ENCODE measurements around the gene PALS1. TPM values are rescaled to one million over a fixed set of nuclear protein-coding genes. Genes with fewer than 3 reads are reported as not detected.

The PALS1 gene
- total and polyA plus RNA-seq, 7 experiments from 2014 or later: 2.0 to 23.6 (median 11.6) TPM

- no peak overlapping the region for H3K4me3 Mint-ChIP-seq
- H3K4me1 Mint-ChIP-seq: peaks cover 2 to 46% (median 23%) of the 10 kb centered on the region in 7 donors
- no peak overlapping the region for H3K27ac Mint-ChIP-seq
- ChIA-PET POLR2A (no interaction called here), CTCF (no interaction called here)
- no peaks in the 10 kb centered on the region for H3K27me3 Mint-ChIP-seq
- Histone ChIP-seq H3K9me3 (ENCODE audit: control insufficient read depth in 2 of 3, low read length in 3 of 3) (no peaks in the 10 kb centered on the region), H3K27me3 (ENCODE audit: control insufficient read depth in 2 of 2, insufficient read depth in 2 of 2, low read length in 2 of 2) (no peaks in the 10 kb centered on the region), H3K36me3 (ENCODE audit: control insufficient read depth in 2 of 3, insufficient read depth in 3 of 3, low read length in 3 of 3) (no peaks in the 10 kb centered on the region), H3K27ac (ENCODE audit: low read depth, low read length) (no peak overlapping the region), H3K4me1 (ENCODE audit: control insufficient read depth in 2 of 2, insufficient read depth in 2 of 2, low read length in 2 of 2) (no peaks in the 10 kb centered on the region), H3K4me3 (ENCODE audit: low read length) (no peak overlapping the region)
- peaks cover 0 to 8% (median 2%) of the 10 kb centered on the region in 5 donors for H3K36me3 Mint-ChIP-seq
- H3K9me3 Mint-ChIP-seq: no peaks in the 10 kb centered on the region
- ATAC-seq (no peak), DNase-seq (no peak)
- intact Hi-C loops (cut with micrococcal nuclease): no loop called here
Measured at GRCh38 chr14:67251573-67252226, 10.5 kb downstream of the PALS1 start.

DNA sequence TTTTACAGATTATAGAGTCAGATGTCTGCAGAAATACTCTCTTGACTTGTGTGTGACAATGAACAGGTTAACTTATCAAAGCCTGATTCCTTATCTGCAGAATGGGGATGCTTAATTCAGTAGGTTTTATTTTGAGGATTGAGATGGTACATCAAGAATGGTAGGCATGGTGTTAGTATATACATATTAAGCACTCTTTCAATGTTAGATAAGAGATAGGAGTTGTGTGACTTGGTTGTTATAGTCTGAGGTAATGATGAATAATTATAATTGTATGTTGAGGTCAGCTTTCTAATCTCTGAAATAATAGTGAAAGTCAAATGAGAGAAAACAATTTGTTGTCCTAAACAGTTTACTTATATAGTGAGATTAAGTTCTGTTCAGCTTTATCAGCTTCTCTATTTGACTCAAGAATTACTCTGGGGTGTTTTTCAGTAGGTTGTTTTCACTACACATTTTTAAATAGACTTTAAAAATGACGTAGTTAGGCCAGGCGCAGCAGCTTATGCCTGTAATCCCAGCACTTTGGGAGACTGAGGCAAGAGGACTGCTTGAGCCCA lies 11.9 kb downstream of the PALS1 start:
- POLR2A ChIA-PET: no interaction called here
- ATAC-seq: no peak

DNA sequence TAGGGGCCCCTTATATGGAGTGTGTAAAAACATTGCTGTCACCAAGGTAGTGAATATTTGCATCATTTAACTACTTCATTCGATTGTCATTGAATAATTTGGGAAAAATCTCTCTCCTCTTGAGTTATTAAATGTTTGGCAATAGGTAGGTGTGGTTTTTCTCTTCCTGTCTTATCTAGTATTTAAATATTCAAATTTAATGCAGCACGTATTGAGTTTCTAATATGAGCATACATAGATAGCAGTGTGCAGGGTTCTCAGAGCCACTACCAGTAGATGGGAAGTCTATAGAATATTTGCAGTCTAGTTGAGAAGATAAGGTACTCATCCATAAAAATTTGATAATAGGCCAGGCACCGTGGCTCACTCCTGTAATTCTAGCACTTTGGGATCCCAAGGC lies 16.7 kb downstream of the PALS1 start:
- Histone ChIP-seq H3K27ac (ENCODE audit: low read depth, low read length) (no peak overlapping the region), H3K36me3 (ENCODE audit: control insufficient read depth in 2 of 3, insufficient read depth in 3 of 3, low read length in 3 of 3) (no peaks in the 10 kb centered on the region), H3K4me1 (ENCODE audit: control insufficient read depth in 2 of 2, insufficient read depth in 2 of 2, low read length in 2 of 2) (no peaks in the 10 kb centered on the region), H3K4me3 (ENCODE audit: low read length) (no peak overlapping the region), H3K9me3 (ENCODE audit: control insufficient read depth in 2 of 3, low read length in 3 of 3) (no peaks in the 10 kb centered on the region), H3K27me3 (ENCODE audit: control insufficient read depth in 2 of 2, insufficient read depth in 2 of 2, low read length in 2 of 2) (no peaks in the 10 kb centered on the region)
- H3K27ac Mint-ChIP-seq: no peak overlapping the region
- no peak overlapping the region for H3K4me3 Mint-ChIP-seq
- intact Hi-C loops (cut with micrococcal nuclease): no loop called here
- CTCF ChIA-PET: interaction anchor here (0.8 kb wide), 1 partner anchor 35 kb away, joined by 3 read pairs; no protein-coding TSS in a partner anchor
- H3K36me3 Mint-ChIP-seq: peaks cover 0 to 12% (median 0%) of the 10 kb centered on the region in 5 donors
- H3K4me1 Mint-ChIP-seq: peaks cover 0 to 42% (median 25%) of the 10 kb centered on the region in 7 donors
- H3K9me3 Mint-ChIP-seq: no peaks in the 10 kb centered on the region
- ATAC-seq (no peak), DNase-seq (no peak)
- POLR2A ChIA-PET: no interaction called here
- no peaks in the 10 kb centered on the region for H3K27me3 Mint-ChIP-seq

More for the DNA sequence above, 11.9 kb downstream of the PALS1 start:
- Histone ChIP-seq H3K27me3 (ENCODE audit: control insufficient read depth in 2 of 2, insufficient read depth in 2 of 2, low read length in 2 of 2) (no peaks in the 10 kb centered on the region), H3K4me1 (ENCODE audit: control insufficient read depth in 2 of 2, insufficient read depth in 2 of 2, low read length in 2 of 2) (no peaks in the 10 kb centered on the region), H3K9me3 (ENCODE audit: control insufficient read depth in 2 of 3, low read length in 3 of 3) (no peaks in the 10 kb centered on the region), H3K27ac (ENCODE audit: low read depth, low read length) (no peak overlapping the region), H3K36me3 (ENCODE audit: control insufficient read depth in 2 of 3, insufficient read depth in 3 of 3, low read length in 3 of 3) (no peaks in the 10 kb centered on the region), H3K4me3 (ENCODE audit: low read length) (no peak overlapping the region)
- H3K4me1 Mint-ChIP-seq: peaks cover 2 to 33% (median 10%) of the 10 kb centered on the region in 7 donors
- no peaks in the 10 kb centered on the region for H3K9me3 Mint-ChIP-seq
- peaks cover 0 to 12% (median 2%) of the 10 kb centered on the region in 5 donors for H3K36me3 Mint-ChIP-seq
- H3K27ac Mint-ChIP-seq: no peak overlapping the region
- CTCF ChIA-PET: no interaction called here
- no peak for DNase-seq
- peak overlapping the region in 1 of 10 donors; percentile 9 for H3K4me3 Mint-ChIP-seq
- intact Hi-C loops (cut with micrococcal nuclease): no loop called here
- no peaks in the 10 kb centered on the region for H3K27me3 Mint-ChIP-seq

GRCh38 chr14:67260965-67261364 lies 19.7 kb downstream of the PALS1 start:
- POLR2A ChIA-PET: no interaction called here
- H3K27me3 ChIP-seq (ENCODE audit: control insufficient read depth in 2 of 2, insufficient read depth in 2 of 2, low read length in 2 of 2): no peaks in the 10 kb centered on the region
- Mint-ChIP-seq H3K27ac (peak overlapping the region in 1 of 9 donors; percentile 37), H3K27me3 (no peaks in the 10 kb centered on the region), H3K9me3 (no peaks in the 10 kb centered on the region), H3K4me3 (no peak overlapping the region), H3K36me3 (peaks cover 0 to 7% (median 0%) of the 10 kb centered on the region in 5 donors), H3K4me1 (peaks cover 0 to 42% (median 30%) of the 10 kb centered on the region in 7 donors)
- H3K27ac ChIP-seq (ENCODE audit: low read depth, low read length): no peak overlapping the region
- no peaks in the 10 kb centered on the region for H3K36me3 ChIP-seq (ENCODE audit: control insufficient read depth in 2 of 3, insufficient read depth in 3 of 3, low read length in 3 of 3)
- CTCF ChIA-PET: interaction anchor here (1.4 kb wide), 1 partner anchor 26 kb away, joined by 3 read pairs; no protein-coding TSS in a partner anchor
- intact Hi-C loops (cut with micrococcal nuclease): no loop called here
- no peaks in the 10 kb centered on the region for H3K9me3 ChIP-seq (ENCODE audit: control insufficient read depth in 2 of 3, low read length in 3 of 3)
- H3K4me3 ChIP-seq (ENCODE audit: low read length): no peak overlapping the region
- no peaks in the 10 kb centered on the region for H3K4me1 ChIP-seq (ENCODE audit: control insufficient read depth in 2 of 2, insufficient read depth in 2 of 2, low read length in 2 of 2)
- no peak for DNase-seq
- no peak for ATAC-seq

DNA sequence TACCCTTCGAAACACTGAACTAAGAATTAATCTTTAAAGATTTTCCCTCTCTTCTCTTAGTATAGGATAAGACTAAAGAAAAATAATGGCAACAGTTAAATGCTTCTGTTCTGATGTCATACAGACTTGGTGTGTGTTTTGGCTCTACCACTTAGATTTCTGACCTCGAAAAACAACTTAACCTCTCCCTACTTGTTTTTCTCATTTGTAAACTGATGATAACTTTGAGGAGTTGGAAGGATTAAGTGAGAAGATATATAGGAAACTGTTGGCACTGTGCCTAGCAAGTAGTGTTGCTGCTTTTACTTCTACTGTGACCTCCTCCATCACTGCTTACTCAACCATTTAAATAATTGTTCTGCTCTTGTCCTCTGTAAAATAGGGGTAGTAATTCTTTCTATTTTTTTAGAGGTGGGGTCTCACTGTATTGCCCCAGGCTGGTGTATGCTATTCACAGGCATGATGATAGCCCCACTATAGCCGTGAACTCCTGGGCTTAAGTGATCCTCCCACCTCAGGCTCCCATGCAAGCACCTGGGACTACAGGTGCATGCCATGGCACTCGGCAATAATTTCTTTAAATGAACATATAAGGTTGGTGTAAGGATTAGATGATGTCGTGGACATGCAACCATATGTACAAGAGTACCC lies 22.4 kb downstream of the PALS1 start:
- intact Hi-C loops (cut with micrococcal nuclease): no loop called here
- Histone ChIP-seq H3K4me1 (ENCODE audit: control insufficient read depth in 2 of 2, insufficient read depth in 2 of 2, low read length in 2 of 2) (no peaks in the 10 kb centered on the region), H3K27me3 (ENCODE audit: control insufficient read depth in 2 of 2, insufficient read depth in 2 of 2, low read length in 2 of 2) (no peaks in the 10 kb centered on the region), H3K9me3 (ENCODE audit: control insufficient read depth in 2 of 3, low read length in 3 of 3) (no peaks in the 10 kb centered on the region), H3K4me3 (ENCODE audit: low read length) (no peak overlapping the region), H3K36me3 (ENCODE audit: control insufficient read depth in 2 of 3, insufficient read depth in 3 of 3, low read length in 3 of 3) (no peaks in the 10 kb centered on the region), H3K27ac (ENCODE audit: low read depth, low read length) (no peak overlapping the region)
- H3K4me3 Mint-ChIP-seq: no peak overlapping the region
- H3K27ac Mint-ChIP-seq: no peak overlapping the region
- CTCF ChIA-PET: no interaction called here
- no peaks in the 10 kb centered on the region for H3K36me3 Mint-ChIP-seq
- H3K4me1 Mint-ChIP-seq: peaks cover 8 to 53% (median 41%) of the 10 kb centered on the region in 7 donors
- H3K27me3 Mint-ChIP-seq: no peaks in the 10 kb centered on the region
- POLR2A ChIA-PET: no interaction called here
- H3K9me3 Mint-ChIP-seq: no peaks in the 10 kb centered on the region
- ATAC-seq (no peak), DNase-seq (no peak)

GRCh38 chr14:67265131-67265530 lies 23.9 kb downstream of the PALS1 start:
- Histone ChIP-seq H3K4me1 (ENCODE audit: control insufficient read depth in 2 of 2, insufficient read depth in 2 of 2, low read length in 2 of 2) (no peaks in the 10 kb centered on the region), H3K27ac (ENCODE audit: low read depth, low read length) (no peak overlapping the region), H3K4me3 (ENCODE audit: low read length) (no peak overlapping the region), H3K27me3 (ENCODE audit: control insufficient read depth in 2 of 2, insufficient read depth in 2 of 2, low read length in 2 of 2) (no peaks in the 10 kb centered on the region), H3K36me3 (ENCODE audit: control insufficient read depth in 2 of 3, insufficient read depth in 3 of 3, low read length in 3 of 3) (no peaks in the 10 kb centered on the region), H3K9me3 (ENCODE audit: control insufficient read depth in 2 of 3, low read length in 3 of 3) (no peaks in the 10 kb centered on the region)
- Mint-ChIP-seq H3K4me1 (peaks cover 8 to 59% (median 50%) of the 10 kb centered on the region in 7 donors), H3K4me3 (no peak overlapping the region), H3K27me3 (no peaks in the 10 kb centered on the region), H3K36me3 (peaks cover 0 to 3% (median 0%) of the 10 kb centered on the region in 5 donors), H3K9me3 (no peaks in the 10 kb centered on the region), H3K27ac (peak overlapping the region in 1 of 9 donors; percentile 65)
- ChIA-PET POLR2A (no interaction called here), CTCF (no interaction called here)
- no peak for ATAC-seq
- intact Hi-C loops (cut with micrococcal nuclease): no loop called here
- no peak for DNase-seq

All from naive thymus-derived CD4-positive, alpha-beta T cell (primary cell).